ENCODE measurements around the gene CYP2W1.

- no peak for TF ChIP-seq CTCF (IDR thresholded peaks at IDR 0.05)
- no peak for TF ChIP-seq POLR2A (IDR thresholded peaks at IDR 0.05)
These were observed 12.6 kb downstream of the CYP2W1 start for GRCh38 chr7:995571-995970.
